Duodenal mucosa (tissue), 2 donors: ENCODE measurements around the gene IMPACT.

ENCODE experiments used
- H3K27ac ChIP-seq: one replicate; pipeline ENCODE4 v1.7.0; 2013; ENCODE audit warnings: low read depth, low read length
- H3K27me3 ChIP-seq, 2 donors: one replicate each; pipeline ENCODE4 v1.7.0; 2013; ENCODE audit warnings: low read length in 2 of 2, control low read depth in 1 of 2; ENCODE audit not compliant: insufficient read depth in 2 of 2, control insufficient read depth in 1 of 2
- H3K36me3 ChIP-seq, 2 donors: one replicate each; pipeline ENCODE4 v1.7.0; 2013; ENCODE audit warnings: low read length in 2 of 2, control low read depth in 1 of 2; ENCODE audit not compliant: insufficient read depth in 2 of 2, control insufficient read depth in 1 of 2
- H3K4me1 ChIP-seq, 2 donors: one replicate each; pipeline ENCODE4 v1.7.0; 2013; ENCODE audit warnings: low read length in 2 of 2, control low read depth in 1 of 2; ENCODE audit not compliant: insufficient read depth in 2 of 2, control insufficient read depth in 1 of 2
- H3K4me3 ChIP-seq, 2 donors: one replicate each; pipeline ENCODE4 v1.7.0; 2013; ENCODE audit warnings: low read length in 2 of 2, low read depth in 1 of 2
- H3K9ac ChIP-seq, 2 donors: one replicate each; pipeline ENCODE4 v1.7.0; 2013; ENCODE audit warnings: low read length in 2 of 2, low read depth in 1 of 2
- H3K9me3 ChIP-seq, 2 donors: one replicate each; pipeline ENCODE4 v1.7.0; 2013; ENCODE audit warnings: low read length in 2 of 2, control low read depth in 1 of 2; ENCODE audit not compliant: control insufficient read depth in 1 of 2

IMPACT gene

GRCh38 chr18:24470805-24471204 lies 44.3 kb downstream of the IMPACT start:
- Histone ChIP-seq H3K4me3 (no peak overlapping the region), H3K27ac (no peak overlapping the region), H3K27me3 (no peaks in the 10 kb centered on the region), H3K9ac (no peak overlapping the region), H3K9me3 (no peaks in the 10 kb centered on the region), H3K4me1 (no peaks in the 10 kb centered on the region), H3K36me3 (no peaks in the 10 kb centered on the region)

DNA sequence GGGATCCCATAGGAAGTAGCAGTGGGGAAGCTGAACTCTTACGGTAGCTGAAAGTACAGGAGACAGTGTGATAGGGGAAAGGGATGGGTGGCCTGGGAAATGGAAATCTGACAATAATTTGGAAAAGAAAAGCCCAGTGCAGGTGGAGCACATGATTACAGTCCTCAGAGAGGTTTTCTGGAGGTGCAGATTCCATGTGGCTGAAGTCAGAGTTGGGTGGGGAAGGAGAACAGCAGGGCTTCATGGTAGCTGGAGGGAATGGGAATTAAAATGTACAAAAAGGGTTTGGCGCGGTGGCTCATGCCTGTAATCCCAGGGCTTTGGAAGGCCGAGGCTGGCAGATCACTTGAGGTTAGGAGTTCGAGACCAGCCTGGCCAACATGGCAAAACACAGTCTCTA lies 46.1 kb downstream of the IMPACT start:
- H3K36me3 ChIP-seq: no peaks in the 10 kb centered on the region
- H3K4me3 ChIP-seq: no peak overlapping the region
- H3K9ac ChIP-seq: no peak overlapping the region
- H3K9me3 ChIP-seq: no peaks in the 10 kb centered on the region
- no peaks in the 10 kb centered on the region for H3K4me1 ChIP-seq
- no peak overlapping the region for H3K27ac ChIP-seq
- H3K27me3 ChIP-seq: no peaks in the 10 kb centered on the region

DNA sequence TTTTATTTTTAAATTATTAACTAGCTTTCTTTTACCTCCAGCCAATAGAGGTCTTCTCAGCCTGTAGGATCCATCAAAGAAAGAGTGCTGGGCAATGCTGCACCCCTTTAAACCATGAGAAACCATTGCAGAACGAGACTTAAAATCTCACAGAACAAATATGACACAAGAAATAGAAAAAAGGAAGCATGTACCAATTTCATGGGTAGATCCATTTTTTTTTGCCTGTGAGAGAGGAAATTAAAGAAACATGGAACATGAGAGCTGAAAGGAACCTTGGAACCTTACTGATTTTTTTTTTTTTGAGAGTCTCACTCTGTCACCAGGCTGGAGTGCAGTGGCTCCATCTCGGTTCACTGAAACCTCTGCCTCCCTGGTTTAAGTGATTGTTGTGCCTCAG lies 47.9 kb downstream of the IMPACT start:
- no peak overlapping the region for H3K27ac ChIP-seq
- H3K9me3 ChIP-seq: no peaks in the 10 kb centered on the region
- no peak overlapping the region for H3K4me3 ChIP-seq
- no peaks in the 10 kb centered on the region for H3K36me3 ChIP-seq
- no peaks in the 10 kb centered on the region for H3K27me3 ChIP-seq
- no peaks in the 10 kb centered on the region for H3K4me1 ChIP-seq
- H3K9ac ChIP-seq: no peak overlapping the region

DNA sequence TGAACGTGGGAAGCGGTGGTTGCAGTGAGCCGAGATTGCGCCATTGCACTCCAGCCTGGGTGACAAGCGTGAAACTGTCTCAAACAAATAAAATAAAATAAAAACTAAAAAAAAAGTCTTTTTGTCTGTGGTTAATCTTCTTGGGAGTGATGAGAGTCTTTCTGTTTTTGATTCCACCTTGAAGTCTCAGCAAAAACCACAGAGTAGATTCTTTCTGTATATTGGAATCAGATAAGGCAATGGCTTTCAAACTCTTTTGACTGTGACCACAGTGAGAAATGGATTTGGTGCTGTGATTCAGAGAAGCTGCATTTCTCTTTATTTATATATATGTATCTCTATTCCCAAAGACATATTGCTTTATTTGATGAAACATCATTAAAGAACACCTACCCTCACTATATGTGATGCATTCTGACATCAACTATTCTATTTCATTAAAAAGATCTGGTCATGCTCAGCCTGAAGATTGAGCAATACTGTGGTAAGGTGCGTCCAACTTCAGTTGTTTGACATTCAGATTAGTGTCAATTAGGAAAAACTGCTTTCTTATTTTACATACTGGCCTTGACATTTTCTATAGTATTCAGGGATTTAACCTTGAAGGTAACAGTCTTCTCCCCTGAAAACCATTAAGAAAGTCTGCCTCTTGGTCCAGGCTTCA lies 49.6 kb downstream of the IMPACT start:
- Histone ChIP-seq H3K27me3 (no peaks in the 10 kb centered on the region), H3K36me3 (no peaks in the 10 kb centered on the region), H3K9ac (no peak overlapping the region), H3K4me1 (no peaks in the 10 kb centered on the region), H3K27ac (no peak overlapping the region), H3K4me3 (no peak overlapping the region), H3K9me3 (no peaks in the 10 kb centered on the region)

DNA sequence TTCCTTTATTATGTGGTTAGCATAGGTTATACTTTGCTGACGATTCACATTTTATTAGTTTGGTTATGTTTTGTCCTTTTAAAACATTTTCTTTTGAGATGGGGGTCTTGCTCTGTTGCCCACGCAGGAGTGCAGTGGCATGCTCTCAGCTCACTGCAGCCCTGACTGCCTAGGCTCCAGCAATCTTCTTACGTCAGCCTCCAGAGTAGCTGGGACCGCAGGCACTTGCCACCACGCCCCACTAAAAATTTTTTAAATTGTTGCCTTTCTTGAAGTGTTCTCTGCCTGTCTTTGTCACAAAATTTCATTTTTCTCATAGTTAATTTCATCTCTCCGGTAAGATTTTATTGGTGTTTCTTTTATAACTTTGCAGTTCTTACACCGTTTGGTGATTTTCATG lies 52.9 kb downstream of the IMPACT start:
- H3K27me3 ChIP-seq: no peaks in the 10 kb centered on the region
- no peaks in the 10 kb centered on the region for H3K9me3 ChIP-seq
- no peaks in the 10 kb centered on the region for H3K4me1 ChIP-seq
- H3K27ac ChIP-seq: no peak overlapping the region
- no peak overlapping the region for H3K4me3 ChIP-seq
- H3K36me3 ChIP-seq: no peaks in the 10 kb centered on the region
- no peak overlapping the region for H3K9ac ChIP-seq

- H3K27ac ChIP-seq: no peak overlapping the region
- no peaks in the 10 kb centered on the region for H3K27me3 ChIP-seq
- peaks cover 6 to 8% of the 10 kb centered on the region in 2 donors for H3K4me1 ChIP-seq
These were observed 56.4 kb downstream of the IMPACT start for GRCh38 chr18:24482821-24483220.

GRCh38 chr18:24485681-24486080 lies 59.2 kb downstream of the IMPACT start:
- Histone ChIP-seq H3K4me1 (peaks cover 8% of the 10 kb centered on the region in 2 donors), H3K27ac (no peak overlapping the region), H3K36me3 (no peaks in the 10 kb centered on the region), H3K27me3 (no peaks in the 10 kb centered on the region), H3K9ac (no peak overlapping the region), H3K9me3 (no peaks in the 10 kb centered on the region), H3K4me3 (no peak overlapping the region)

More at GRCh38 chr18:24482821-24483220, 56.4 kb downstream of the IMPACT start:
- no peaks in the 10 kb centered on the region for H3K36me3 ChIP-seq
- H3K4me3 ChIP-seq: no peak overlapping the region
- no peaks in the 10 kb centered on the region for H3K9me3 ChIP-seq
- H3K9ac ChIP-seq: no peak overlapping the region

DNA sequence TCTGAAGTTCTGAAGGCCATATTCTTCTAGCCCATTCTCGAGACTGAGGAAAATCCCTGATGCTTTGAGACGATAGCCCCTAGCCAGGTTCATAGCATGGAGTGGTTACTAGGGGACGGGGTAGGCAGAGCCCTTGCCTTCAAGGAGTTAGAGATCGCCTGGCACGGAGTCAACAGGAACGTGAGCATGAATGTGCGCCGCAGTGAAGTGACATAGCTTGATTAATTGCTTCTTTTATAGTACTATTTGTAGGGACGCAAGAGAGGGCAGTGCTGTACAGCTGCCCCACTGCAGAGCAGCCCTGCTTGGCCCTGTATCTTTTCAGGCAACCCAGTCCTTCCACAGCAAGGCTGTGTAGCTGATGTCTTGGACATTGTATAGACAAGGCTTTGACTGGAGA lies 60.2 kb downstream of the IMPACT start:
- Histone ChIP-seq H3K36me3 (no peaks in the 10 kb centered on the region), H3K27ac (no peak overlapping the region), H3K4me1 (peaks cover 8% of the 10 kb centered on the region in 2 donors)

DNA sequence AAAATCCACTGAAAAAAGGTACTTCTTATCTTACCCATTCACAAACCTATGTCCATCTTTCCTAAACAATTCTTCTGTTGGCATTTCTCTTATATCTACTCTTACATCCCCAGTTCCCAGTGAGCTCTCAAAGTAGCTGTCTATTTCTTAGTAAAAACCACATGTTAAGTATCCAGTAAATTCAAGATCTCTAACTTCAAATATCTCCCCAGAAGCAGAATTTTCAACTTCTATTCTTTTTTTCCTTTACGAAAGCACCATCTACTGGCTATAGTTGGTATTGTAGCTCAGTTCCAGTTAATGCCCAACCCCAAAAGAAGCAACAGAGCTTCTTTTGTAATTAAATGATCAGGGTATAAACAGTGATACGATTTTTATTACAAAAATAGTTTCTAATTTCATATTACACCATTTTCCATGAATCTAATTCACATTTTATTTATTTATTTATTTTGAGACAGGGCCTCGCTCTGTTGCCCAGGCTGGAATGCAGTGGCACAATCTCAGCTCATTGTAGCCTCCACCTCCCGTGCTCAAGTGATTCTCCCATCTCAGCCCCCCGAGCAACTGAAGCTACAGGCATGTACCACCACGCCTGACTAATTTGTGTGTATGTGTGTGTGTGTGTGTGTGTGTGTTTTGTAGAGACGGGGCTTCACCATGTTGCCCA lies 62.5 kb downstream of the IMPACT start:
- H3K36me3 ChIP-seq: no peaks in the 10 kb centered on the region
- no peaks in the 10 kb centered on the region for H3K27me3 ChIP-seq
- H3K27ac ChIP-seq: no peak overlapping the region
- H3K4me3 ChIP-seq: no peak overlapping the region
- H3K9ac ChIP-seq: no peak overlapping the region
- H3K9me3 ChIP-seq: no peaks in the 10 kb centered on the region
- peaks cover 8% of the 10 kb centered on the region in 2 donors for H3K4me1 ChIP-seq

More for the DNA sequence above, 60.2 kb downstream of the IMPACT start:
- no peaks in the 10 kb centered on the region for H3K27me3 ChIP-seq
- no peak overlapping the region for H3K9ac ChIP-seq
- no peak overlapping the region for H3K4me3 ChIP-seq
- H3K9me3 ChIP-seq: no peaks in the 10 kb centered on the region

- Histone ChIP-seq H3K36me3 (no peaks in the 10 kb centered on the region), H3K9me3 (no peaks in the 10 kb centered on the region), H3K4me1 (peaks cover 8% of the 10 kb centered on the region in 2 donors), H3K27me3 (no peaks in the 10 kb centered on the region), H3K9ac (no peak overlapping the region), H3K4me3 (no peak overlapping the region), H3K27ac (no peak overlapping the region)
These were observed 64.1 kb downstream of the IMPACT start for GRCh38 chr18:24490539-24490938.
